Panc1 (cell line): ENCODE measurements around the gene ZRANB3. TPM values are rescaled to one million over a fixed set of nuclear protein-coding genes. Genes with fewer than 3 reads are reported as not detected.

Source experiments
- ATAC-seq: fragments of 200-7000 bp; cut with Tn5 transposase; 2 replicates; pipeline ENCODE4 v1.9.1; 2020; ENCODE audit warnings: mild to moderate bottlenecking, moderate library complexity
- BruUV-seq: library from RNA; stranded (reverse); fragments of 400-500 nt; replicated peaks from 2 replicates; lab custom pipeline; 2021; lab: Mats Ljungman, UMichigan
- CTCF ChIA-PET: fragments of 300-600 bp; sonication (Branson Sonifier 250); formaldehyde crosslinking; loops from one replicate; lab custom pipeline; 2022; ENCODE audit warnings: antibody characterized with exemption; lab: Charles Lee
- POLR2A ChIA-PET: fragments of 300-600 bp; sonication (Branson Sonifier 250); formaldehyde crosslinking; loops from one replicate; lab custom pipeline; 2022; ENCODE audit warnings: antibody characterized with exemption; lab: Charles Lee
- DNase-seq: peaks from one replicate; pipeline ENCODE4 v3.0.0-alpha.2; 2010; ENCODE audit warnings: low read depth, low spot score
- H3K27ac ChIP-seq: 2 replicates; pipeline ENCODE4 v1.5.1; 2011; ENCODE audit warnings: mild to moderate bottlenecking, low read length, inconsistent platforms
- H3K27me3 ChIP-seq: fragments of 200-500 bp; sonication (Bioruptor generic); 2 replicates; pipeline ENCODE4 v1.6.0; 2014; ENCODE audit warnings: low read length, inconsistent platforms; ENCODE audit not compliant: control insufficient read depth, insufficient read depth
- H3K36me3 ChIP-seq: fragments of 200-500 bp; sonication (Bioruptor generic); 2 replicates; pipeline ENCODE4 v1.5.1; 2014; ENCODE audit warnings: inconsistent platforms, mild to moderate bottlenecking, low read length, moderate library complexity; ENCODE audit not compliant: control insufficient read depth, insufficient read depth
- H3K4me1 ChIP-seq: 2 replicates; pipeline ENCODE4 v1.5.1; 2011; ENCODE audit warnings: inconsistent platforms, mild to moderate bottlenecking, low read length, moderate library complexity; ENCODE audit not compliant: control insufficient read depth, insufficient read depth
- H3K4me3 ChIP-seq, 2 experiments: 2 replicates each; pipeline ENCODE4 v1.5.1; 2011 to 2012; ENCODE audit warnings: low read depth in 2 of 2, low read length in 2 of 2, mild to moderate bottlenecking in 2 of 2, inconsistent platforms in 1 of 2, moderate library complexity in 1 of 2
- H3K9me3 ChIP-seq: fragments of 200-500 bp; sonication (Bioruptor generic); 2 replicates; pipeline ENCODE4 v1.5.1; 2014; ENCODE audit warnings: low read depth, mild to moderate bottlenecking, inconsistent platforms, low read length, moderate library complexity; ENCODE audit not compliant: control insufficient read depth, insufficient read depth
- POLR2AphosphoS5 ChIP-seq: IDR thresholded peaks from 2 replicates; pipeline ENCODE4 v1.6.1; 2012; ENCODE audit warnings: mild to moderate bottlenecking, low read depth, low read length, moderate library complexity
- SIN3A ChIP-seq: IDR thresholded peaks from 2 replicates; pipeline ENCODE4 v1.6.1; 2012; ENCODE audit warnings: low read depth, mild to moderate bottlenecking, low read length, moderate library complexity, borderline replicate concordance; ENCODE audit not compliant: insufficient read depth
- TCF7L2 ChIP-seq: IDR thresholded peaks from 2 replicates; pipeline ENCODE4 v1.6.1; 2011; ENCODE audit warnings: mild to moderate bottlenecking, low read depth, low read length, inconsistent platforms
- in situ Hi-C: cut with HindIII; loops from 2 replicates; pipeline ENCODE4 v1.10.0; 2016; ENCODE audit warnings: low sequenced_read_pairs, low pct_unique_long_range_greater_than_20kb
- intact Hi-C: fragments of 100-400 bp; cut with micrococcal nuclease; formaldehyde crosslinking; loops from one replicate; pipeline ENCODE4 v1.10.0; 2022; ENCODE audit not compliant: unreplicated experiment
- total RNA-seq: library from RNA; stranded (reverse); gene quantifications from one replicate; pipeline ENCODE4 v1.2.1, GENCODE V29; 2021; ENCODE audit not compliant: unreplicated experiment
- TF ChIP-seq, protein P1 (sequence below), 2 experiments: IDR thresholded peaks; 2 replicates each; pipeline ENCODE4 v1.6.1; 2011 to 2012; ENCODE audit warnings: low read depth in 2 of 2, control low read depth in 1 of 2, low read length in 1 of 2, mild to moderate bottlenecking in 1 of 2, moderate library complexity in 1 of 2; ENCODE audit not compliant: insufficient read depth in 1 of 2
- TF ChIP-seq, protein P2 (sequence below): fragments of 450-650 bp; IDR thresholded peaks from 2 replicates; pipeline ENCODE4 v1.5.1; 2017; ENCODE audit warnings: mild to moderate bottlenecking

The ZRANB3 gene
- total RNA-seq, 1 experiment from 2014 or later = 11.7 TPM

DNA sequence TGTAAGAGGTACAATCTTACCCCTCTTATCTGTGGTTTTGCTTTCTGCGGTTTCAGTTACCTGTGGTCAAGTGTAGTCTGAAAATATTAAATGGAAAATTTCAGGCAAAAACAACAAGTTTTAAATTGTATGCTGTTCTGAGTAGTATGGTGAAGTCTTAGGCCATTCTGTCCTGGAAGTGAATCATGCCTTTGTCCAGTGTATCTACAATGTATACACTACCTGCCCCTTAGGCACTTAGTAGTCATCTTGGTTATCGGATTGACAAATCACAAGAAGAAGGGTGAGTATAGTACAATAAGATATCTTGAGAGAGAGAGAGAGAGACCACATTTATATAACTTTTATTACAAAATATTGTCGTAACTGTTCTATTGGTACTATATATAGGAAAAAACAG lies 435.4 kb downstream of the ZRANB3 start:
- no TSS peak for BruUV-seq
- in situ Hi-C loops = no loop called here
- ATAC-seq = no peak
- Histone ChIP-seq H3K27me3 (no peaks in the 10 kb centered on the region), H3K9me3 (no peaks in the 10 kb centered on the region), H3K4me3 (no peak overlapping the region), H3K36me3 (peaks cover 8% of the 10 kb centered on the region), H3K27ac (no peak overlapping the region), H3K4me1 (no peaks in the 10 kb centered on the region)
- CTCF ChIA-PET = no interaction called here
- intact Hi-C loops = no loop called here
- no peak for DNase-seq
- TF ChIP-seq, protein P1, sequence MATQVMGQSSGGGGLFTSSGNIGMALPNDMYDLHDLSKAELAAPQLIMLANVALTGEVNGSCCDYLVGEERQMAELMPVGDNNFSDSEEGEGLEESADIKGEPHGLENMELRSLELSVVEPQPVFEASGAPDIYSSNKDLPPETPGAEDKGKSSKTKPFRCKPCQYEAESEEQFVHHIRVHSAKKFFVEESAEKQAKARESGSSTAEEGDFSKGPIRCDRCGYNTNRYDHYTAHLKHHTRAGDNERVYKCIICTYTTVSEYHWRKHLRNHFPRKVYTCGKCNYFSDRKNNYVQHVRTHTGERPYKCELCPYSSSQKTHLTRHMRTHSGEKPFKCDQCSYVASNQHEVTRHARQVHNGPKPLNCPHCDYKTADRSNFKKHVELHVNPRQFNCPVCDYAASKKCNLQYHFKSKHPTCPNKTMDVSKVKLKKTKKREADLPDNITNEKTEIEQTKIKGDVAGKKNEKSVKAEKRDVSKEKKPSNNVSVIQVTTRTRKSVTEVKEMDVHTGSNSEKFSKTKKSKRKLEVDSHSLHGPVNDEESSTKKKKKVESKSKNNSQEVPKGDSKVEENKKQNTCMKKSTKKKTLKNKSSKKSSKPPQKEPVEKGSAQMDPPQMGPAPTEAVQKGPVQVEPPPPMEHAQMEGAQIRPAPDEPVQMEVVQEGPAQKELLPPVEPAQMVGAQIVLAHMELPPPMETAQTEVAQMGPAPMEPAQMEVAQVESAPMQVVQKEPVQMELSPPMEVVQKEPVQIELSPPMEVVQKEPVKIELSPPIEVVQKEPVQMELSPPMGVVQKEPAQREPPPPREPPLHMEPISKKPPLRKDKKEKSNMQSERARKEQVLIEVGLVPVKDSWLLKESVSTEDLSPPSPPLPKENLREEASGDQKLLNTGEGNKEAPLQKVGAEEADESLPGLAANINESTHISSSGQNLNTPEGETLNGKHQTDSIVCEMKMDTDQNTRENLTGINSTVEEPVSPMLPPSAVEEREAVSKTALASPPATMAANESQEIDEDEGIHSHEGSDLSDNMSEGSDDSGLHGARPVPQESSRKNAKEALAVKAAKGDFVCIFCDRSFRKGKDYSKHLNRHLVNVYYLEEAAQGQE (IDR thresholded peaks at IDR 0.05; ENCODE audit: insufficient read depth in 1 of 2, low read depth in 2 of 2, low read length in 1 of 2) = no peak
- TF ChIP-seq TCF7L2 (no peak), SIN3A (no peak), POLR2AphosphoS5 (no peak)
- TF ChIP-seq, protein P2, sequence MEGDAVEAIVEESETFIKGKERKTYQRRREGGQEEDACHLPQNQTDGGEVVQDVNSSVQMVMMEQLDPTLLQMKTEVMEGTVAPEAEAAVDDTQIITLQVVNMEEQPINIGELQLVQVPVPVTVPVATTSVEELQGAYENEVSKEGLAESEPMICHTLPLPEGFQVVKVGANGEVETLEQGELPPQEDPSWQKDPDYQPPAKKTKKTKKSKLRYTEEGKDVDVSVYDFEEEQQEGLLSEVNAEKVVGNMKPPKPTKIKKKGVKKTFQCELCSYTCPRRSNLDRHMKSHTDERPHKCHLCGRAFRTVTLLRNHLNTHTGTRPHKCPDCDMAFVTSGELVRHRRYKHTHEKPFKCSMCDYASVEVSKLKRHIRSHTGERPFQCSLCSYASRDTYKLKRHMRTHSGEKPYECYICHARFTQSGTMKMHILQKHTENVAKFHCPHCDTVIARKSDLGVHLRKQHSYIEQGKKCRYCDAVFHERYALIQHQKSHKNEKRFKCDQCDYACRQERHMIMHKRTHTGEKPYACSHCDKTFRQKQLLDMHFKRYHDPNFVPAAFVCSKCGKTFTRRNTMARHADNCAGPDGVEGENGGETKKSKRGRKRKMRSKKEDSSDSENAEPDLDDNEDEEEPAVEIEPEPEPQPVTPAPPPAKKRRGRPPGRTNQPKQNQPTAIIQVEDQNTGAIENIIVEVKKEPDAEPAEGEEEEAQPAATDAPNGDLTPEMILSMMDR = no peak
- POLR2A ChIA-PET = no interaction called here

DNA sequence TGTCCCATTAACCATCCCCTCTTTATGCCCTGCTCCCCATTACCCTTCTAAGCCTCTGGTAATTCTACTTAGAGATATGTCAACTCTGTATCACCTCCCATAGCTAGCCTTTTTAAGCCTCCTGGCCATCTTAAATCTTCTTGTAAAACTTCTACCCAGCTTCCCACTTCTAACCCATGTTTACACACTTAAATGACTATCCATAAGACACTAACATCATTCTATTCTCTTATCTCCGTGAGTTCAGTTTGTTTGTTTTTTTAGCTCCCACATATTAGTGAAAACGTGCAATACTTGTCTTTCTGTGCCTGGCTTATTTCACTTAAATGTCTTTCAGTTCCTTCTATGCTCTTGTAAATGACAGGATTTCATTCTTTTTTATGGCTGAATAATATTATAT lies 436.5 kb downstream of the ZRANB3 start:
- ChIA-PET CTCF (no interaction called here), POLR2A (no interaction called here)
- no peak for ATAC-seq
- no peak for DNase-seq
- Histone ChIP-seq H3K36me3 (peaks cover 8% of the 10 kb centered on the region), H3K4me1 (no peaks in the 10 kb centered on the region), H3K27me3 (no peaks in the 10 kb centered on the region), H3K9me3 (no peaks in the 10 kb centered on the region), H3K27ac (no peak overlapping the region), H3K4me3 (no peak overlapping the region)
- no TSS peak for BruUV-seq
- intact Hi-C loops = no loop called here
- in situ Hi-C loops = no loop called here
- TF ChIP-seq POLR2AphosphoS5 (no peak), TCF7L2 (no peak)
- TF ChIP-seq, protein P2 = no peak
- TF ChIP-seq, protein P1 (IDR thresholded peaks at IDR 0.05; ENCODE audit: insufficient read depth in 1 of 2, low read depth in 2 of 2, low read length in 1 of 2) = no peak
